Osteocyte (in vitro differentiated cells): Measurements from ENCODE around the gene GNAO1. TPM values are rescaled to one million over a fixed set of nuclear protein-coding genes. Genes with fewer than 3 reads are reported as not detected.

ENCODE experiments used
- DNase-seq: peaks from one replicate; pipeline ENCODE4 v3.0.0; 2021; ENCODE audit warnings: mixed read lengths; ENCODE audit not compliant: unreplicated experiment; ENCODE audit errors: extremely low spot score
- H3K27ac Mint-ChIP-seq: one replicate; pipeline ENCODE4 v1.8.0; 2021; ENCODE audit warnings: mild to moderate bottlenecking, mixed read lengths; ENCODE audit not compliant: unreplicated experiment
- H3K27me3 Mint-ChIP-seq: one replicate; pipeline ENCODE4 v1.8.0; 2021; ENCODE audit warnings: mixed read lengths; ENCODE audit not compliant: unreplicated experiment
- H3K36me3 Mint-ChIP-seq: one replicate; pipeline ENCODE4 v1.8.0; 2021; ENCODE audit warnings: mixed read lengths; ENCODE audit not compliant: unreplicated experiment
- H3K4me1 Mint-ChIP-seq: one replicate; pipeline ENCODE4 v1.8.0; 2021; ENCODE audit warnings: mixed read lengths; ENCODE audit not compliant: unreplicated experiment
- H3K4me3 Mint-ChIP-seq: one replicate; pipeline ENCODE4 v1.8.0; 2021; ENCODE audit warnings: mild to moderate bottlenecking, moderate library complexity, mixed read lengths; ENCODE audit not compliant: unreplicated experiment
- H3K9me3 Mint-ChIP-seq: one replicate; pipeline ENCODE4 v1.8.0; 2021; ENCODE audit warnings: mixed read lengths; ENCODE audit not compliant: unreplicated experiment
- CTCF ChIP-seq: fragments of 200-600 bp; sonication (generic); IDR thresholded peaks from 2 replicates; pipeline ENCODE4 v1.5.0; 2021; ENCODE audit warnings: antibody characterized with exemption, mild to moderate bottlenecking, moderate library complexity
- total RNA-seq: library from RNA; stranded (reverse); gene quantifications from 2 replicates; pipeline ENCODE4 v1.2.1, GENCODE V29; 2021

Gene GNAO1
- total RNA-seq, 1 donor from 2014 or later = 0.56 TPM

GRCh38 chr16:56226187-56226586 lies 34.9 kb downstream of the GNAO1 start:
- TF ChIP-seq CTCF = no peak
- Mint-ChIP-seq H3K9me3 (no peaks in the 10 kb centered on the region), H3K27ac (no peak overlapping the region), H3K27me3 (peaks cover 43% of the 10 kb centered on the region), H3K4me1 (no peaks in the 10 kb centered on the region), H3K36me3 (no peaks in the 10 kb centered on the region), H3K4me3 (no peak overlapping the region)
- DNase-seq = no peak

GRCh38 chr16:56226845-56227525 lies 35.7 kb downstream of the GNAO1 start:
- Mint-ChIP-seq H3K4me3 (no peak overlapping the region), H3K27ac (no peak overlapping the region), H3K4me1 (no peaks in the 10 kb centered on the region)

GRCh38 chr16:56227936-56228335 lies 36.6 kb downstream of the GNAO1 start:
- Mint-ChIP-seq H3K27me3 (peaks cover 38% of the 10 kb centered on the region), H3K36me3 (no peaks in the 10 kb centered on the region), H3K4me1 (no peaks in the 10 kb centered on the region), H3K4me3 (no peak overlapping the region), H3K27ac (no peak overlapping the region), H3K9me3 (no peaks in the 10 kb centered on the region)
- DNase-seq = no peak
- TF ChIP-seq CTCF = no peak

More at GRCh38 chr16:56226845-56227525, 35.7 kb downstream of the GNAO1 start:
- Mint-ChIP-seq H3K27me3 (peaks cover 42% of the 10 kb centered on the region), H3K9me3 (no peaks in the 10 kb centered on the region), H3K36me3 (no peaks in the 10 kb centered on the region)
- DNase-seq = no peak
- no peak for TF ChIP-seq CTCF

- Mint-ChIP-seq H3K27ac (no peak overlapping the region), H3K9me3 (no peaks in the 10 kb centered on the region), H3K4me1 (no peaks in the 10 kb centered on the region), H3K36me3 (no peaks in the 10 kb centered on the region), H3K27me3 (peaks cover 36% of the 10 kb centered on the region), H3K4me3 (no peak overlapping the region)
- TF ChIP-seq CTCF = no peak
- DNase-seq = no peak
These were observed 37.2 kb downstream of the GNAO1 start for GRCh38 chr16:56228476-56228875.

GRCh38 chr16:56233795-56234566 lies 42.7 kb downstream of the GNAO1 start:
- peaks cover 20% of the 10 kb centered on the region for H3K27me3 Mint-ChIP-seq
- no peaks in the 10 kb centered on the region for H3K9me3 Mint-ChIP-seq
- H3K27ac Mint-ChIP-seq = no peak overlapping the region
- no peaks in the 10 kb centered on the region for H3K36me3 Mint-ChIP-seq
- H3K4me3 Mint-ChIP-seq = no peak overlapping the region
- H3K4me1 Mint-ChIP-seq = peaks cover 3% of the 10 kb centered on the region
- no peak for TF ChIP-seq CTCF
- DNase-seq = no peak
